ENCODE measurements around the gene FNDC5.

Gene FNDC5

GRCh38 chr1:32897082-32898049, 26.7 kb upstream of the FNDC5 start:
- DNase-seq (ENCODE audit: low spot score): no peak

- DNase-seq (ENCODE audit: low spot score): no peak
Observed at GRCh38 chr1:32896451-32896850, 25.7 kb upstream of the FNDC5 start.

- DNase-seq (ENCODE audit: low spot score): no peak
Observed at GRCh38 chr1:32895325-32896215, 24.9 kb upstream of the FNDC5 start.

- DNase-seq (ENCODE audit: low spot score): no peak
Observed at GRCh38 chr1:32894681-32895080, 24.0 kb upstream of the FNDC5 start.

GRCh38 chr1:32894019-32894600, 23.4 kb upstream of the FNDC5 start:
- no peak for DNase-seq (ENCODE audit: low spot score)

GRCh38 chr1:32893198-32894018, 22.7 kb upstream of the FNDC5 start:
- DNase-seq (ENCODE audit: low spot score): no peak

GRCh38 chr1:32892368-32893197, 21.9 kb upstream of the FNDC5 start:
- DNase-seq (ENCODE audit: low spot score): peak; percentile 76

GRCh38 chr1:32891630-32892029, 20.9 kb upstream of the FNDC5 start:
- DNase-seq (ENCODE audit: low spot score): no peak

GRCh38 chr1:32891241-32891570, 20.5 kb upstream of the FNDC5 start:
- DNase-seq (ENCODE audit: low spot score): peak; percentile 3

GRCh38 chr1:32890516-32891240, 20.0 kb upstream of the FNDC5 start:
- peak; percentile 3 for DNase-seq (ENCODE audit: low spot score)

GRCh38 chr1:32889731-32890278, 19.1 kb upstream of the FNDC5 start:
- DNase-seq (ENCODE audit: low spot score): no peak

GRCh38 chr1:32888677-32889420, 18.1 kb upstream of the FNDC5 start:
- no peak for DNase-seq (ENCODE audit: low spot score)

- DNase-seq (ENCODE audit: low spot score): no peak
Observed at GRCh38 chr1:32888134-32888533, 17.4 kb upstream of the FNDC5 start.

GRCh38 chr1:32887623-32888022, 16.9 kb upstream of the FNDC5 start:
- no peak for DNase-seq (ENCODE audit: low spot score)

GRCh38 chr1:32886828-32887414, 16.2 kb upstream of the FNDC5 start:
- DNase-seq (ENCODE audit: low spot score): no peak

GRCh38 chr1:32886004-32886827, 15.5 kb upstream of the FNDC5 start, which contains the start of gene HPCA:
HPCA (plus strand) TSS chr1:32886491; CDS start chr1:32888899, 2,408 bp downstream.
- peak; percentile 86 for DNase-seq (ENCODE audit: low spot score)

GRCh38 chr1:32885676-32886003, 14.9 kb upstream of the FNDC5 start:
- DNase-seq (ENCODE audit: low spot score): peak; percentile 63

GRCh38 chr1:32884726-32885125, 14.0 kb upstream of the FNDC5 start:
- DNase-seq (ENCODE audit: low spot score): peak; percentile 71

Measured in D341Med (cell line).